Measurements from ENCODE around the gene ZFP42. TPM values are rescaled to one million over a fixed set of nuclear protein-coding genes. Genes with fewer than 3 reads are reported as not detected.

The ZFP42 gene
- total RNA-seq: under 1 TPM in 1 of 7 donors, not detected in 6; 0.28 TPM
- polyA plus RNA-seq: not detected
- long read RNA-seq, donor 1: 0 reads
- long read RNA-seq, donor 2, transcript ZFP42-203 (1 exons, 2,338 nt): major isoform, 8 of 9 reads
- long read RNA-seq, donor 2, partial matches to known transcripts: 0 of 9 reads
- long read RNA-seq, donor 2, other reads (novel, unspliced or antisense): 0 of 9 reads
- long read RNA-seq, donor 3: 0 reads

GRCh38 chr4:187995322-187996207 lies at the start of gene ZFP42:
Gene ZFP42 (plus strand): TSS chr4:187995771. CDS start chr4:188002808, 7,037 bp downstream.
- peaks cover 0 to 10% of the 10 kb centered on the region in 2 donors for H3K9me3 ChIP-seq

DNA sequence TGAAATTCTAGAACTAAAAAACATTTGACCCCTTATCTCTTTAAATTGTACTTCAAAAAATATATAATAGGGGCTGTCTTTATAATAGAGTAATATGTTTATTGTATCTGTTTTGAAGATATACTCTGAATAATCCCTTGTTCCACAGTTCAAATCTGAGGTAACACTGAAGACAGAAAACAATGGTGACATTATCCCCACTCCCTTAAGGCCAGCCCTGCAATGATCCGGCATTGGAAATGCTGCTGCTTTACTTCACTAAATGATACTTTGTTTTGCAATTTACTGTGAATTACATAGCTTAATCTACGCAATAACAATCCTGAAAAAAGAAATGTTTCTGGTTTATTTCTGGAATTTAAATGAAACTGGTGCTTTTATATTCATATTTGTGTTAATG lies 34.4 kb upstream of the ZFP42 start:
- Histone ChIP-seq H3K27ac (no peak overlapping the region), H3K27me3 (no peaks in the 10 kb centered on the region), H3K36me3 (no peaks in the 10 kb centered on the region), H3K4me3 (no peak overlapping the region), H3K9me3 (no peaks in the 10 kb centered on the region), H3K4me1 (ENCODE audit: insufficient read depth) (no peaks in the 10 kb centered on the region)
- intact Hi-C loops (cut with DNase I): no loop called here
- 80 to 87% (median 87%) methylated on average over 2 of the region's 2 CpGs for WGBS, 3 donors
- TF ChIP-seq CTCF (IDR thresholded peaks at IDR 0.05): no peak
- TF ChIP-seq POLR2A (IDR thresholded peaks at IDR 0.05): no peak
- no peak for TF ChIP-seq EP300 (IDR thresholded peaks at IDR 0.05)
- DNase-seq: no peak

More at GRCh38 chr4:187995322-187996207, at the start of gene ZFP42:
- DNase-seq: no peak
- Histone ChIP-seq H3K27ac (no peak within 1 kb of the TSS), H3K27me3 (no peaks in the 10 kb centered on the region), H3K4me3 (no peak within 1 kb of the TSS), H3K36me3 (no peaks in the 10 kb centered on the region), H3K4me1 (ENCODE audit: insufficient read depth) (no peaks in the 10 kb centered on the region)
- 16 to 24% (median 17%) methylated on average over 46 to 58 of the region's 58 CpGs for WGBS, 3 donors
- no peak for TF ChIP-seq POLR2A (IDR thresholded peaks at IDR 0.05)
- no peak for TF ChIP-seq CTCF (IDR thresholded peaks at IDR 0.05)
- no peak for TF ChIP-seq EP300 (IDR thresholded peaks at IDR 0.05)
- intact Hi-C loops (cut with DNase I): no loop called here

- no peak for DNase-seq
- no peak overlapping the region for H3K4me3 ChIP-seq
- H3K27me3 ChIP-seq: no peaks in the 10 kb centered on the region
- TF ChIP-seq POLR2A (IDR thresholded peaks at IDR 0.05) (no peak), CTCF (IDR thresholded peaks at IDR 0.05) (no peak), EP300 (IDR thresholded peaks at IDR 0.05) (no peak)
- H3K36me3 ChIP-seq: no peaks in the 10 kb centered on the region
- H3K9me3 ChIP-seq: no peaks in the 10 kb centered on the region
- WGBS, 3 donors: 20 to 40% (median 35%) methylated on average over 2 of the region's 2 CpGs
- H3K4me1 ChIP-seq (ENCODE audit: insufficient read depth): no peaks in the 10 kb centered on the region
- no peak overlapping the region for H3K27ac ChIP-seq
- intact Hi-C loops (cut with DNase I): no loop called here
Observed at GRCh38 chr4:187961961-187962360, 33.6 kb upstream of the ZFP42 start.

DNA sequence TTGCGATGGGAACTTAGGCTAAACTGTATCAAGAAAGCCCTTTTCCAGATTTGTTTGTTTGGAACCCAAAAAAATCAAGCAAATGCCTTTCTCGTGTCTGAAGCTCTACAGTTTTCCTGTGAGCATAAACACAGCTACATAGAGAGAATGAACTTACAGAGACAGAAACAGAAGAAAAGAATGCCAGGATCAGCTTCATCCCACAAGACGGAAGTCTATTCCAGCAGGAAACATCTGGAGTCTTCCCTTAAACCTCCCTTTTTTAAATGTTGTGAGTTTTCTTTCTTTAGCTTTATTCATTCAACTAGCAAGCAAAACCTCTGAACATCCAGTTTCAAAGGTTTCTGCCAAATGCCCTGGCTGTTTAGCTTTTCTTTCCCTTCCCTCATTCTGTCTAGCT lies 32.6 kb upstream of the ZFP42 start:
- Histone ChIP-seq H3K27ac (no peak overlapping the region), H3K4me1 (ENCODE audit: insufficient read depth) (no peaks in the 10 kb centered on the region), H3K9me3 (no peaks in the 10 kb centered on the region), H3K4me3 (no peak overlapping the region), H3K27me3 (no peaks in the 10 kb centered on the region), H3K36me3 (no peaks in the 10 kb centered on the region)
- TF ChIP-seq POLR2A (IDR thresholded peaks at IDR 0.05): no peak
- no peak for TF ChIP-seq EP300 (IDR thresholded peaks at IDR 0.05)
- no peak for TF ChIP-seq CTCF (IDR thresholded peaks at IDR 0.05)
- WGBS, 3 donors: 3 to 5% (median 5%) methylated on average over 3 of the region's 3 CpGs
- DNase-seq: no peak
- intact Hi-C loops (cut with DNase I): no loop called here
